HG02759 (cell line): ENCODE measurements around the gene PDE8B.
"Not testable (repeated sequence)": the region's sequence is repeated elsewhere in the genome, so short reads cannot be mapped to it uniquely, and the experiment has no call there.

ENCODE experiments used
- ATAC-seq: cut with Tn5 transposase; IDR thresholded peaks from one replicate; pipeline ENCODE4 v1.9.1; 2021; ENCODE audit warnings: mild to moderate bottlenecking, moderate library complexity; ENCODE audit not compliant: unreplicated experiment

The PDE8B gene

GRCh38 chr5:77427998-77428397, 217.5 kb downstream of the PDE8B start:
- no peak for ATAC-seq

GRCh38 chr5:77428526-77428925, 218.0 kb downstream of the PDE8B start:
- ATAC-seq, result no peak

- ATAC-seq, result no peak
These were observed 220.2 kb downstream of the PDE8B start for GRCh38 chr5:77430726-77431125.

GRCh38 chr5:77431286-77431685, 220.8 kb downstream of the PDE8B start:
- ATAC-seq, result no peak

GRCh38 chr5:77431719-77432118, 221.2 kb downstream of the PDE8B start:
- ATAC-seq, result no peak

GRCh38 chr5:77437194-77437593, 226.7 kb downstream of the PDE8B start:
- no peak for ATAC-seq

- ATAC-seq, result no peak
These were observed 227.6 kb downstream of the PDE8B start for GRCh38 chr5:77438071-77438470.

GRCh38 chr5:77443670-77444069, 233.2 kb downstream of the PDE8B start:
- no peak for ATAC-seq

GRCh38 chr5:77444356-77444755, 233.9 kb downstream of the PDE8B start:
- no peak for ATAC-seq

GRCh38 chr5:77448831-77449230, 238.4 kb downstream of the PDE8B start:
- no peak for ATAC-seq

GRCh38 chr5:77449277-77449676, 238.8 kb downstream of the PDE8B start:
- ATAC-seq, result no peak

GRCh38 chr5:77449981-77450380, 239.5 kb downstream of the PDE8B start:
- ATAC-seq, result no peak

GRCh38 chr5:77452351-77452750, 241.9 kb downstream of the PDE8B start:
- ATAC-seq, result no peak

- ATAC-seq, result no peak
These were observed 243.6 kb downstream of the PDE8B start for GRCh38 chr5:77454123-77454522.

GRCh38 chr5:77461287-77461686, 250.8 kb downstream of the PDE8B start:
- ATAC-seq, result no peak

GRCh38 chr5:77463905-77464304, 253.4 kb downstream of the PDE8B start:
- no peak for ATAC-seq

- ATAC-seq, result not testable (repeated sequence)
These were observed 258.4 kb downstream of the PDE8B start for GRCh38 chr5:77468875-77469274.

GRCh38 chr5:77475041-77475440, 264.6 kb downstream of the PDE8B start:
- not testable (repeated sequence) for ATAC-seq
